ENCODE measurements around the gene DNM3.

The DNM3 gene

GRCh38 chr1:172345077-172345476 is 503.8 kb downstream of the DNM3 start:
- Histone ChIP-seq H3K27ac (ENCODE audit: low read depth, low read length) (no peak overlapping the region), H3K36me3 (ENCODE audit: control insufficient read depth in 1 of 2, insufficient read depth in 2 of 2, low read length in 2 of 2) (no peaks in the 10 kb centered on the region), H3K4me3 (ENCODE audit: low read depth in 1 of 2, low read length in 2 of 2) (no peak overlapping the region), H3K4me1 (ENCODE audit: control insufficient read depth in 1 of 2, insufficient read depth in 2 of 2, low read length in 2 of 2) (no peaks in the 10 kb centered on the region), H3K9me3 (ENCODE audit: control insufficient read depth in 1 of 2, low read length in 2 of 2) (peaks cover 4 to 5% of the 10 kb centered on the region in 2 donors), H3K9ac (ENCODE audit: low read depth in 1 of 2, low read length in 2 of 2) (no peak overlapping the region), H3K27me3 (ENCODE audit: control insufficient read depth in 1 of 2, insufficient read depth in 2 of 2, low read length in 2 of 2) (no peaks in the 10 kb centered on the region)

- Histone ChIP-seq H3K4me3 (ENCODE audit: low read depth in 1 of 2, low read length in 2 of 2) (no peak overlapping the region), H3K27ac (ENCODE audit: low read depth, low read length) (no peak overlapping the region), H3K9me3 (ENCODE audit: control insufficient read depth in 1 of 2, low read length in 2 of 2) (peaks cover 4 to 5% of the 10 kb centered on the region in 2 donors), H3K9ac (ENCODE audit: low read depth in 1 of 2, low read length in 2 of 2) (no peak overlapping the region), H3K36me3 (ENCODE audit: control insufficient read depth in 1 of 2, insufficient read depth in 2 of 2, low read length in 2 of 2) (no peaks in the 10 kb centered on the region), H3K4me1 (ENCODE audit: control insufficient read depth in 1 of 2, insufficient read depth in 2 of 2, low read length in 2 of 2) (peaks cover 6 to 7% of the 10 kb centered on the region in 2 donors), H3K27me3 (ENCODE audit: control insufficient read depth in 1 of 2, insufficient read depth in 2 of 2, low read length in 2 of 2) (no peaks in the 10 kb centered on the region)
These were observed 506.1 kb downstream of the DNM3 start for GRCh38 chr1:172347416-172347815.

GRCh38 chr1:172350856-172351255 is 509.6 kb downstream of the DNM3 start:
- Histone ChIP-seq H3K4me1 (ENCODE audit: control insufficient read depth in 1 of 2, insufficient read depth in 2 of 2, low read length in 2 of 2) (peaks cover 6 to 7% of the 10 kb centered on the region in 2 donors), H3K9me3 (ENCODE audit: control insufficient read depth in 1 of 2, low read length in 2 of 2) (peaks cover 4 to 5% of the 10 kb centered on the region in 2 donors), H3K27me3 (ENCODE audit: control insufficient read depth in 1 of 2, insufficient read depth in 2 of 2, low read length in 2 of 2) (no peaks in the 10 kb centered on the region), H3K9ac (ENCODE audit: low read depth in 1 of 2, low read length in 2 of 2) (no peak overlapping the region), H3K36me3 (ENCODE audit: control insufficient read depth in 1 of 2, insufficient read depth in 2 of 2, low read length in 2 of 2) (no peaks in the 10 kb centered on the region), H3K27ac (ENCODE audit: low read depth, low read length) (no peak overlapping the region), H3K4me3 (ENCODE audit: low read depth in 1 of 2, low read length in 2 of 2) (no peak overlapping the region)

- H3K36me3 ChIP-seq (ENCODE audit: control insufficient read depth in 1 of 2, insufficient read depth in 2 of 2, low read length in 2 of 2): no peaks in the 10 kb centered on the region
- H3K27me3 ChIP-seq (ENCODE audit: control insufficient read depth in 1 of 2, insufficient read depth in 2 of 2, low read length in 2 of 2): no peaks in the 10 kb centered on the region
- peaks cover 4 to 5% of the 10 kb centered on the region in 2 donors for H3K9me3 ChIP-seq (ENCODE audit: control insufficient read depth in 1 of 2, low read length in 2 of 2)
- H3K4me3 ChIP-seq (ENCODE audit: low read depth in 1 of 2, low read length in 2 of 2): no peak overlapping the region
- no peak overlapping the region for H3K27ac ChIP-seq (ENCODE audit: low read depth, low read length)
- peaks cover 6 to 7% of the 10 kb centered on the region in 2 donors for H3K4me1 ChIP-seq (ENCODE audit: control insufficient read depth in 1 of 2, insufficient read depth in 2 of 2, low read length in 2 of 2)
- H3K9ac ChIP-seq (ENCODE audit: low read depth in 1 of 2, low read length in 2 of 2): no peak overlapping the region
These were observed 510.0 kb downstream of the DNM3 start for GRCh38 chr1:172351346-172351745.

GRCh38 chr1:172351754-172352161 is 510.5 kb downstream of the DNM3 start:
- Histone ChIP-seq H3K9me3 (ENCODE audit: control insufficient read depth in 1 of 2, low read length in 2 of 2) (peaks cover 4 to 5% of the 10 kb centered on the region in 2 donors), H3K4me3 (ENCODE audit: low read depth in 1 of 2, low read length in 2 of 2) (no peak overlapping the region), H3K27me3 (ENCODE audit: control insufficient read depth in 1 of 2, insufficient read depth in 2 of 2, low read length in 2 of 2) (no peaks in the 10 kb centered on the region), H3K27ac (ENCODE audit: low read depth, low read length) (no peak overlapping the region), H3K4me1 (ENCODE audit: control insufficient read depth in 1 of 2, insufficient read depth in 2 of 2, low read length in 2 of 2) (peaks cover 6 to 7% of the 10 kb centered on the region in 2 donors), H3K36me3 (ENCODE audit: control insufficient read depth in 1 of 2, insufficient read depth in 2 of 2, low read length in 2 of 2) (no peaks in the 10 kb centered on the region), H3K9ac (ENCODE audit: low read depth in 1 of 2, low read length in 2 of 2) (no peak overlapping the region)

GRCh38 chr1:172352435-172352834 is 511.1 kb downstream of the DNM3 start:
- H3K4me3 ChIP-seq (ENCODE audit: low read depth in 1 of 2, low read length in 2 of 2): no peak overlapping the region
- H3K9me3 ChIP-seq (ENCODE audit: control insufficient read depth in 1 of 2, low read length in 2 of 2): peaks cover 1 to 3% of the 10 kb centered on the region in 2 donors
- H3K36me3 ChIP-seq (ENCODE audit: control insufficient read depth in 1 of 2, insufficient read depth in 2 of 2, low read length in 2 of 2): no peaks in the 10 kb centered on the region
- peaks cover 6 to 10% of the 10 kb centered on the region in 2 donors for H3K4me1 ChIP-seq (ENCODE audit: control insufficient read depth in 1 of 2, insufficient read depth in 2 of 2, low read length in 2 of 2)
- no peak overlapping the region for H3K27ac ChIP-seq (ENCODE audit: low read depth, low read length)
- H3K9ac ChIP-seq (ENCODE audit: low read depth in 1 of 2, low read length in 2 of 2): no peak overlapping the region
- no peaks in the 10 kb centered on the region for H3K27me3 ChIP-seq (ENCODE audit: control insufficient read depth in 1 of 2, insufficient read depth in 2 of 2, low read length in 2 of 2)

GRCh38 chr1:172354291-172355274 is 513.3 kb downstream of the DNM3 start:
- Histone ChIP-seq H3K27me3 (ENCODE audit: control insufficient read depth in 1 of 2, insufficient read depth in 2 of 2, low read length in 2 of 2) (no peaks in the 10 kb centered on the region), H3K4me1 (ENCODE audit: control insufficient read depth in 1 of 2, insufficient read depth in 2 of 2, low read length in 2 of 2) (peaks cover 23 to 31% of the 10 kb centered on the region in 2 donors), H3K9ac (ENCODE audit: low read depth in 1 of 2, low read length in 2 of 2) (no peak overlapping the region), H3K9me3 (ENCODE audit: control insufficient read depth in 1 of 2, low read length in 2 of 2) (no peaks in the 10 kb centered on the region), H3K4me3 (ENCODE audit: low read depth in 1 of 2, low read length in 2 of 2) (no peak overlapping the region), H3K27ac (ENCODE audit: low read depth, low read length) (no peak overlapping the region), H3K36me3 (ENCODE audit: control insufficient read depth in 1 of 2, insufficient read depth in 2 of 2, low read length in 2 of 2) (no peaks in the 10 kb centered on the region)

- Histone ChIP-seq H3K9me3 (ENCODE audit: control insufficient read depth in 1 of 2, low read length in 2 of 2) (no peaks in the 10 kb centered on the region), H3K27ac (ENCODE audit: low read depth, low read length) (no peak overlapping the region), H3K27me3 (ENCODE audit: control insufficient read depth in 1 of 2, insufficient read depth in 2 of 2, low read length in 2 of 2) (no peaks in the 10 kb centered on the region), H3K9ac (ENCODE audit: low read depth in 1 of 2, low read length in 2 of 2) (no peak overlapping the region), H3K4me1 (ENCODE audit: control insufficient read depth in 1 of 2, insufficient read depth in 2 of 2, low read length in 2 of 2) (peaks cover 36 to 48% of the 10 kb centered on the region in 2 donors), H3K4me3 (ENCODE audit: low read depth in 1 of 2, low read length in 2 of 2) (no peak overlapping the region), H3K36me3 (ENCODE audit: control insufficient read depth in 1 of 2, insufficient read depth in 2 of 2, low read length in 2 of 2) (no peaks in the 10 kb centered on the region)
These were observed 515.3 kb downstream of the DNM3 start for GRCh38 chr1:172356620-172357019.

- H3K27me3 ChIP-seq (ENCODE audit: control insufficient read depth in 1 of 2, insufficient read depth in 2 of 2, low read length in 2 of 2): no peaks in the 10 kb centered on the region
- H3K9me3 ChIP-seq (ENCODE audit: control insufficient read depth in 1 of 2, low read length in 2 of 2): no peaks in the 10 kb centered on the region
- peak overlapping the region in 1 of 2 donors; percentile 11 for H3K4me3 ChIP-seq (ENCODE audit: low read depth in 1 of 2, low read length in 2 of 2)
- no peak overlapping the region for H3K9ac ChIP-seq (ENCODE audit: low read depth in 1 of 2, low read length in 2 of 2)
- H3K4me1 ChIP-seq (ENCODE audit: control insufficient read depth in 1 of 2, insufficient read depth in 2 of 2, low read length in 2 of 2): peaks cover 31 to 52% of the 10 kb centered on the region in 2 donors
- H3K36me3 ChIP-seq (ENCODE audit: control insufficient read depth in 1 of 2, insufficient read depth in 2 of 2, low read length in 2 of 2): no peaks in the 10 kb centered on the region
- H3K27ac ChIP-seq (ENCODE audit: low read depth, low read length): no peak overlapping the region
These were observed 516.6 kb downstream of the DNM3 start for GRCh38 chr1:172357753-172358385.

GRCh38 chr1:172359491-172359999 is 518.2 kb downstream of the DNM3 start:
- Histone ChIP-seq H3K27me3 (ENCODE audit: control insufficient read depth in 1 of 2, insufficient read depth in 2 of 2, low read length in 2 of 2) (no peaks in the 10 kb centered on the region), H3K36me3 (ENCODE audit: control insufficient read depth in 1 of 2, insufficient read depth in 2 of 2, low read length in 2 of 2) (no peaks in the 10 kb centered on the region), H3K4me1 (ENCODE audit: control insufficient read depth in 1 of 2, insufficient read depth in 2 of 2, low read length in 2 of 2) (peaks cover 31 to 53% of the 10 kb centered on the region in 2 donors), H3K27ac (ENCODE audit: low read depth, low read length) (peak overlapping the region; percentile 61), H3K9me3 (ENCODE audit: control insufficient read depth in 1 of 2, low read length in 2 of 2) (no peaks in the 10 kb centered on the region), H3K4me3 (ENCODE audit: low read depth in 1 of 2, low read length in 2 of 2) (no peak overlapping the region), H3K9ac (ENCODE audit: low read depth in 1 of 2, low read length in 2 of 2) (peak overlapping the region; percentile 28 to 41)
